NCI-H460 (cell line): ENCODE data around the gene SEC22C. TPM values are rescaled to one million over a fixed set of nuclear protein-coding genes. Genes with fewer than 3 reads are reported as not detected.
A peak's percentile ranks its signal among the peaks of the same experiment; 100 is the strongest.
"Not testable (repeated sequence)": the region's sequence is repeated elsewhere in the genome, so short reads cannot be mapped to it uniquely, and the experiment has no call there.

Experiments
- DNase-seq: peaks from one replicate; pipeline ENCODE4 v3.0.0-alpha.2; 2016; ENCODE audit warnings: low read depth; ENCODE audit errors: extremely low read depth
- polyA plus RNA-seq: library from polyadenylated mRNA; depleted of rRNA; stranded (reverse); fragments of >200 nt; gene quantifications from 2 replicates; pipeline ENCODE4 v1.2.3, GENCODE V29; 2014; cell fraction: nucleus; rRNA removed
- total RNA-seq: library from RNA; depleted of rRNA; stranded (reverse); fragments of >200 nt; shearing (Covaris generic); gene quantifications from 2 replicates; pipeline ENCODE4 v1.2.3, GENCODE V29; 2014; rRNA removed

Gene SEC22C, protein sequence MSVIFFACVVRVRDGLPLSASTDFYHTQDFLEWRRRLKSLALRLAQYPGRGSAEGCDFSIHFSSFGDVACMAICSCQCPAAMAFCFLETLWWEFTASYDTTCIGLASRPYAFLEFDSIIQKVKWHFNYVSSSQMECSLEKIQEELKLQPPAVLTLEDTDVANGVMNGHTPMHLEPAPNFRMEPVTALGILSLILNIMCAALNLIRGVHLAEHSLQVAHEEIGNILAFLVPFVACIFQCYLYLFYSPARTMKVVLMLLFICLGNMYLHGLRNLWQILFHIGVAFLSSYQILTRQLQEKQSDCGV
- 46.7 and 57.2 TPM in 2 replicates for total RNA-seq
- 58.8 and 60.0 TPM in 2 replicates for polyA plus RNA-seq

- DNase-seq, result peak; percentile 87
These were observed at the start of gene SEC22C for GRCh38 chr3:42581709-42582473. Gene SEC22C (minus strand): TSS chr3:42581967. CDS start chr3:42569046, 12,921 bp downstream.

- DNase-seq, result no peak
These were observed 31.7 kb upstream of the SEC22C start for GRCh38 chr3:42613462-42613861.

DNA sequence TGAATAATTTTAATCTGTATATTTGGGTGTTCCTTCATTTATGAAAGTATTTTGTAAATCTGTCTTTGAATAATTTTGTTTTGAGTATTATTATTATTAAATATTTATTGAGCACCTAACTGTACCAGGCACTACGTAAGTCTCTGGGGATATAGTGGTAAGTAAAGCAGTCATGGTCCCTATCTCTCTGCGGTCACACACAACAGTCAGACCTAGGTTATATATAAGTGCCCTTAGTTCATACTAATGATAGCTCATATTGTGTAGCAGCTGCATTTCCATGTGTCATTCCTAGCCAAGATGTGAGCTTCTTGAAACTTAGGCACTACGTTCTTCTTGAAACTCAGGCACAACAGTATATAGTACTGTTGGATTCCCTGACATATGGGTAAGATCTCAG is 31.2 kb upstream of the SEC22C start:
- DNase-seq, result no peak

DNA sequence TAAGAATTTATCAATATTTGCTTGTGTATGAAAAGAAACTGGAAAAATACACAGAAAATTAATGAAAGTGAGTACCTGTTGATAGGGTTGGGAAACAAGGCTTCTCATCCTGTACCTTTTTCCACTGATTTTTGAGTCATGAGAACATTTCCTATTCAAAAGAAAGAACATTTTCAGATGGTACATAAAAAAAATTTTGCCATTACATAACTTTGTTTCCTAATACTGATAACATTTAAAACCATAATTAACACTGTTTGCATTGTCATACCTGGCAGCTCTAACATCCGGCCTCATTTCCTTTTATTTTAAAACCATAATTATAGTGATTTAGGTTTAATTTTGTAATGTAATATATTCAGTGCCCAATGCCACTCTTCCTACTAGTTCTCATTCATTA is 30.4 kb upstream of the SEC22C start:
- DNase-seq, result no peak

- DNase-seq, result no peak
These were observed 29.2 kb upstream of the SEC22C start for GRCh38 chr3:42610976-42611375.

DNA sequence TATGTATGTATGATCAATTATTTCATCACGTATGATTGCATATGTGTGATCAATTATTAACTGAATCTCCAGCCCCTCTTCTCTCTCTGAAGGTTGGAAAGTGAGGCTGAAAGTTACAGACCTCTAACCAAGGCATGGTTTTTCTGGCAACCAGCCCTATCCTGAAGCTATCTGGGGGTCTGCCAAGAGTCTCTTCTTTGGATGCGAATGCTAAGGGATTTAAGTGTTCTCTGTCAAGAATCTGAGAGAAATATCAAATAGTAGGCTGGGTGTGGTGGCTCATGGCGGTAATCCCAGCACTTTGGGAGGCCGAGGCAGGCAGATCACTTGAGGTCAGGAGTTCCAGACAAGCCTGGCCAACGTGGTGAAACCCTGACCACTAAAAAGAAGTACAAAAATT is 26.8 kb upstream of the SEC22C start:
- DNase-seq, result no peak

GRCh38 chr3:42605546-42606173 is 23.9 kb upstream of the SEC22C start:
- DNase-seq, result no peak

- no peak for DNase-seq
These were observed 21.2 kb upstream of the SEC22C start for GRCh38 chr3:42602961-42603360.

GRCh38 chr3:42601896-42602581 is 20.3 kb upstream of the SEC22C start:
- no peak for DNase-seq

DNA sequence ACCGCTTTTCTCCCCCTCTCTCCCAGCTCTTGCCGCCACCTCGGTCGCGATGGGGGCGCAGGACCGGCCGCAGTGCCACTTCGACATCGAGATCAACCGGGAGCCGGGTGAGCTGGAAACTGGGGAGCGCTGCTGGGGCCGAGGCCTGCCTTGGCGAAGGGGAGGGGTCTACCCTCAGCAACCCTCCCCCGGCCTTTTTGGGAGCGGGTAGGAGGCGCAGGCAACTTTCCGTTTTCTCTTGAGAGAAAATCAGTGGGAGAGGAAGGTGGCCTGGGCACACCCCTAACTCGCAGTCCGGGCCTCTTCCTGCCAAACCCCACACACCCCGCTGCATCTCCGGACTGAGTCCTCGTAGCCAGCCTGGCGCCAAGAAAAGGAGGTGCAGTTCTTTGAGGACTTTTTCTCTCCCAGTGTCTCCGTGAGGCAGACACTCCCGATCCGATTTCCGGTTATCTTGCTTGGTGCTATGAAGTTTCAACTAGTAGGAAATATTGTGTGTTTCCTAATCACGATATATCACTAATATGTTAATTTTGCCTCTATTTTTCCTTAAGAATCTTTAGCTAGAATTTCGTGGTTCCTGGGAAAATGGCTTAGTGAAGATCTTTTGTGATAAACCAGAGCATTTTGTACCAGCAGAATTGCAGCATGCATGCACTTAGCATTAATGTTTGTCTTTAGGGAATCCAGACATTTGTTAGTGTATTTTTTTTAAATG is 19.4 kb upstream of the SEC22C start:
- peak; percentile 43 for DNase-seq

DNA sequence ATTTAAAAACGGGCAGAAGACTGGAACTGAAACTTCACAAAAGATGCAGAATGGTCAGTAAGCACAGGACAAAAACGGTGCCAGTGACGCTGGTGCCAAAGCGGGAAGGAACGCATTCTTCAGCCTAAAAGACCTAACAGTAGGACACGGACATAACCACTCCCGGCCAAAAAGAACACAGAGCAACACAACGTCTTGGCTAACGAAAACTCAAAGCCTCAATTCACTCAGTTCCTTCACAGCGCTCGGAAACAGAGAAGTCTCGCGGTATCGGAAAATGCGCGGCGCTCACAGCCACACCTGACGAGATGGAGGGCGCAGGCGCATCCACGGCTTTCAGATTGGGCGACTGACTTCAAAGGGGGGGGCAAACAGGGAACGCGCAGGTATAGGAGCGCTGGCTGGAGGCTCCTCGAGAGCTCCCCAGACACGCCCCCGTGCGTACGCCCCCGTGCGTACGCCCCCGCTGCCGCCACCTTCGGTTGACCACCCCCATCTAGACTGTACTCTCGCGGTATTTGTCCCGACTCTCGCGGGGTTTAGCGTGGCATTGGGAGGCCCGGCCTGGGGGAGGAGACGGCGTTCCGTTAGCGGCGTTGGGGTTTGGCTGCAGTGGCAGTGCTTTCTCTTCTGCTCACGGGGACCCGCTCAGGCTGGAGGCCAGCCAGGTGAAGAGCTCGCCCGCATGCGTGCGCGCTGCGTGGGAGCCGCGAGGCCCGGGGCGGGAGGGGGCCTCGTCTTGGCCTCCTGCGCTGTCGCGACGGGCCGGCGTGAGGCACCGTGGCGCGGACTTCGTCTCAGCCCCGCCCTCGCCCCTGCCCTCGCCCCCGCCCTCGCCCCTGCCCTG is 18.6 kb upstream of the SEC22C start, which contains the start of gene NKTR:
Gene NKTR, plus strand, starts transcription at position 576 of the 847 bp plus-strand sequence. CDS start 321 bp downstream, outside the sequence.
- peak; percentile 95 for DNase-seq

- DNase-seq, result not testable (repeated sequence)
These were observed 15.3 kb upstream of the SEC22C start for GRCh38 chr3:42597098-42597497.

DNA sequence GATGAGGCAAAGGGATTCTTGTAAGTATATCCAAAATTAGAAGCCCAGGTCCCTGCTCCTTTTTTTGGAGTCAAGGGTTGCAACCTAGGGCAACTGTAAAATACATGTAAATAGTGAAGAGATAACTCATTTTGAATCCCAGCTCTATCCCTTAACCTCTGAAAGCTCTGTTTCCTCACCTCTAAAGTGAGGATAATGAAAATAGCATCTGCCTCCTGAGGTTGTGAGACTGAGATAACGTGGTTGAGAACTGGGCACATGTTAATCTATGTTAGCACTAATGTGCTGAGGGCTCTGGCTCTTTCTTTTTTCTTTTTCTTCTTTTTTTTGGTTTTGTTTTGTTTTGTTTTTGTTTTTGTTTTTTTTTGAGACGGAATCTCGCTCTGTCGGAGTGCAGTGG is 13.9 kb upstream of the SEC22C start:
- no peak for DNase-seq

- DNase-seq, result no peak
These were observed 11.9 kb upstream of the SEC22C start for GRCh38 chr3:42593635-42594034.

- DNase-seq, result no peak
These were observed 10.0 kb upstream of the SEC22C start for GRCh38 chr3:42591811-42592210.

DNA sequence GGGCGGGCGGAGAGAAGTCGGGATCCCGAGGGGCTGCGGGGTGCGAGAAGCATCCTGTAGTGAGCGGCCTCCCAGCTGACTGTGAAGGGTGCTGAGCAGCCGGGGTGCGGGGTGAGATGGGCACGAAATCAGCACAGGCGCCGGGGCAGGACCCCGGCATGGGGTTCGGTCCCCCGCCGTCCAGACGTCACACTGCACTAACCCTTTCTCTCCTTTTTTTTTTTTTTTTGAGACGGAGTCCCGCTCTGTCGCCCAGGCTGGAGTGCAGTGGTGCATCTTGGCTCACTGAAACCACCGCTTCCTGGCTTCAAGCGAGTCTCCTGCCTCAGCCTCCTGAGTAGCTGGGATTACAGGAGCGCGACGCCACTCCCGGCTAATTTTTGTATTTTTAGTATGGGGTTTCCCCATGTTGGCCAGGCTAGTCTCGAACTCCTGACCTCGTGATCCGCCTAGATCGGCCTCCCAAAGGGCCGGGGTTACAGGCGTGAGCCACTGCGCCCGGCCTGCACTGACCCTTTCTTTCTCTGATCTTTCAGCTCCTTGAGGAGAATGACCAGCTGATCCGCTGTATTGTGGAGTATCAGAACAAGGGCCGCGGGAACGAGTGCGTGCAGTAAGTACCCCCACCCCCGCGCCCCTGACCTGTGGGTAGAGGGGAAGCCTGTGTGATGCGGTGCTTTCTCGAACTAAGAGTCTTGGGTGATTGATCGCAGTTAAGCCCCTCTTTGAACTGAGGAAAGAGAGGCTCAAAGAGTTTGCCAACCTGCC is 9.4 kb upstream of the SEC22C start:
- no peak for DNase-seq

- no peak for DNase-seq
These were observed 7.8 kb upstream of the SEC22C start for GRCh38 chr3:42589382-42590109.

DNA sequence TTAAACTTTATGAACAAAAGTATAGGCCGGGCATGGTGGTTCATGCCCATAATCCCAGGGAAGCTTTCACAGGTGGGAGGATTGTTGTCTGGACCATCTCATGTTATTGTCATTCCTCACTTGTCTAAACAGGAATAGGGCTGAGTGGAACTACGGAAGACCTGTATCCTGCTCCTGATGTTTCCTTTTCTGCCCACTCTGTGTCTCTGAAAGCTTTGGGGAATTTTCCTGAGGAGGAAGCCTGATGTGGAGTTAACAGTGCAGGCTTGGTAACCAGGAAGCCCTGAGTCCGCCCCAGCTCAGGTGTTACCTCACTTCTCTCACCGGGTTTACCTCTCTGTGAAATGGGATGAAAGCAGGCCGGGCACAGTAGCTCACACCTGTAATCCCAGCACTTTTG is 6.9 kb upstream of the SEC22C start:
- no peak for DNase-seq
